ENCODE data around the gene TMC6.
A peak's percentile ranks its signal among the peaks of the same experiment; 100 is the strongest.

The TMC6 gene

GRCh38 chr17:78132767-78133178, 4.2 kb upstream of the TMC6 start:
- Histone ChIP-seq H3K4me3 (ENCODE audit: low read depth in 1 of 2, low read length in 2 of 2) (peak overlapping the region in 1 of 2 experiments; percentile 71; a peak in 1 of 4 replicates), H3K79me2 (ENCODE audit: insufficient read depth, low read length) (peaks cover 12% of the 10 kb centered on the region), H2AFZ (ENCODE audit: low read depth, low read length) (no peak overlapping the region), H4K20me1 (ENCODE audit: insufficient read depth, low read length) (peaks cover 39% of the 10 kb centered on the region), H3K27me3 (ENCODE audit: insufficient read depth, low read length, poor library complexity) (no peaks in the 10 kb centered on the region), H3K9me3 (ENCODE audit: insufficient read depth, low read length, severe bottlenecking) (no peaks in the 10 kb centered on the region), H3K27ac (ENCODE audit: low read length) (peak overlapping the region; percentile 33; the same call in 1 of the 2 replicates), H3K9ac (ENCODE audit: low read depth, low read length) (peak overlapping the region; percentile 70; the same call in 1 of the 2 replicates), H3K4me1 (ENCODE audit: insufficient read depth, low read length) (peaks cover 64% of the 10 kb centered on the region), H3K4me2 (ENCODE audit: insufficient read depth, low read length) (peak overlapping the region; percentile 94), H3K36me3 (ENCODE audit: insufficient read depth, low read length) (peaks cover 42% of the 10 kb centered on the region)
- ATAC-seq (ENCODE audit: insufficient read depth, low read depth) (no peak), DNase-seq (no peak)
- TF ChIP-seq CTCF (IDR thresholded peaks at IDR 0.05; ENCODE audit: borderline replicate concordance, extremely low read depth, low read length, poor library complexity, severe bottlenecking) (no peak), EZH2 (IDR thresholded peaks at IDR 0.05; ENCODE audit: borderline replicate concordance, low read depth, low read length, severe bottlenecking) (no peak)

DNA sequence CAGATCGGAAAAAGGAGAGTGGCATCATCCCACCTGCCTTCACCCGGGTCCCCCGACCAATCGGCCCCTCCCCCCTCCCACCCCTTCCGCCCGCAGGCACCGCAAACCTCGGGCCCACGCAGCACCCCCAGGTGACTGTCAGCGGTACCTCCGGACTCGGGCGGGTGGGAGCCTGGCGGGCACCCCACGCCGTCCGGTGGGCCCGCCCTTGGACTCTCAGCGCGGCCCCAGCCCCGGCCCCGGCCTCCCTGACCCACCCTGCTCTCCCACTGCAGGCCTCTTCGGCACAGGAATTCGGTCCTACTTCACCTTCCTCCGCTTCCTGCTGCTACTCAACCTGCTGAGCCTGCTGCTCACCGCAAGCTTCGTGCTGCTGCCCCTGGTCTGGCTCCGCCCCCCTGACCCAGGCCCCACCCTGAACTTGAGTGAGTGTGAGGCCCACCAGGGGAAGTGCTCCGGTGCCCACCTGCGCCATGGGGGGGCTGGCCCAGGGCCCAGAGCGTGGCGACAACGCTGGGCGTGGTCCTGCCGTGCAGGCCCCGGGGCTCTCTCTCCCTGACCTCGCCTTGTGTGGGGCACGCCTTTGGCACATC, 3.6 kb upstream of the TMC6 start:
- Histone ChIP-seq H3K27me3 (ENCODE audit: insufficient read depth, low read length, poor library complexity) (no peaks in the 10 kb centered on the region), H3K9ac (ENCODE audit: low read depth, low read length) (peak overlapping the region; percentile 70), H3K27ac (ENCODE audit: low read length) (peak overlapping the region; percentile 33), H3K36me3 (ENCODE audit: insufficient read depth, low read length) (peaks cover 42% of the 10 kb centered on the region), H3K4me2 (ENCODE audit: insufficient read depth, low read length) (peak overlapping the region; percentile 94), H3K4me1 (ENCODE audit: insufficient read depth, low read length) (peaks cover 70% of the 10 kb centered on the region), H3K79me2 (ENCODE audit: insufficient read depth, low read length) (peaks cover 12% of the 10 kb centered on the region), H2AFZ (ENCODE audit: low read depth, low read length) (no peak overlapping the region), H4K20me1 (ENCODE audit: insufficient read depth, low read length) (peaks cover 35% of the 10 kb centered on the region), H3K9me3 (ENCODE audit: insufficient read depth, low read length, severe bottlenecking) (no peaks in the 10 kb centered on the region), H3K4me3 (ENCODE audit: low read depth in 1 of 2, low read length in 2 of 2) (peak overlapping the region; percentile 25 to 71; a peak in 3 of 4 replicates)
- TF ChIP-seq EZH2 (IDR thresholded peaks at IDR 0.05; ENCODE audit: borderline replicate concordance, low read depth, low read length, severe bottlenecking) (no peak), CTCF (IDR thresholded peaks at IDR 0.05; ENCODE audit: borderline replicate concordance, extremely low read depth, low read length, poor library complexity, severe bottlenecking) (no peak)
- DNase-seq, result peak; percentile 71
- ATAC-seq (ENCODE audit: insufficient read depth, low read depth), result no peak

- Histone ChIP-seq H3K4me2 (ENCODE audit: insufficient read depth, low read length) (peak overlapping the region; percentile 94), H3K79me2 (ENCODE audit: insufficient read depth, low read length) (peaks cover 12% of the 10 kb centered on the region), H3K36me3 (ENCODE audit: insufficient read depth, low read length) (peaks cover 41% of the 10 kb centered on the region), H3K9me3 (ENCODE audit: insufficient read depth, low read length, severe bottlenecking) (no peaks in the 10 kb centered on the region), H3K9ac (ENCODE audit: low read depth, low read length) (peak overlapping the region; percentile 70), H3K27me3 (ENCODE audit: insufficient read depth, low read length, poor library complexity) (no peaks in the 10 kb centered on the region), H4K20me1 (ENCODE audit: insufficient read depth, low read length) (peaks cover 30% of the 10 kb centered on the region), H3K4me3 (ENCODE audit: low read depth in 1 of 2, low read length in 2 of 2) (peak overlapping the region; percentile 25 to 71; a peak in 3 of 4 replicates), H2AFZ (ENCODE audit: low read depth, low read length) (peak overlapping the region; percentile 51; the same call in 1 of the 2 replicates), H3K4me1 (ENCODE audit: insufficient read depth, low read length) (peaks cover 77% of the 10 kb centered on the region), H3K27ac (ENCODE audit: low read length) (peak overlapping the region; percentile 97)
- TF ChIP-seq CTCF (IDR thresholded peaks at IDR 0.05; ENCODE audit: borderline replicate concordance, extremely low read depth, low read length, poor library complexity, severe bottlenecking) (peak; percentile 26), EZH2 (IDR thresholded peaks at IDR 0.05; ENCODE audit: borderline replicate concordance, low read depth, low read length, severe bottlenecking) (no peak)
- peak; percentile 53 for DNase-seq
- peak; percentile 20 for ATAC-seq (ENCODE audit: insufficient read depth, low read depth)
Measured at GRCh38 chr17:78131172-78132083, 2.9 kb upstream of the TMC6 start.

Data from DND-41 (cell line).